ENCODE data around the gene FUT6.

- TF ChIP-seq SUZ12 (IDR thresholded peaks at IDR 0.05) (no peak), SP1 (IDR thresholded peaks at IDR 0.05) (no peak), FOXM1 (IDR thresholded peaks at IDR 0.05; ENCODE audit: borderline replicate concordance) (no peak), FOXA1 (IDR thresholded peaks at IDR 0.05) (no peak), CTBP1 (IDR thresholded peaks at IDR 0.05; ENCODE audit: borderline replicate concordance) (no peak), PKNOX1 (IDR thresholded peaks at IDR 0.05) (no peak), ELF4 (IDR thresholded peaks at IDR 0.05) (no peak), HDGF (IDR thresholded peaks at IDR 0.05; ENCODE audit: borderline replicate concordance) (no peak), L3MBTL2 (conservative IDR thresholded peaks at IDR 0.05) (no peak), LEF1 (IDR thresholded peaks at IDR 0.05; ENCODE audit: borderline replicate concordance) (no peak)
Observed at GRCh38 chr19:5782322-5782721, 57.2 kb downstream of the FUT6 start.
